DND-41 (cell line): ENCODE measurements around the gene FAM219A.

Experiments
- ATAC-seq: fragments of 200-7000 bp; cut with Tn5 transposase; 3 replicates; pipeline ENCODE4 v1.9.1; 2021; ENCODE audit warnings: low read depth; ENCODE audit not compliant: insufficient read depth
- DNase-seq: peaks from one replicate; pipeline ENCODE4 v3.0.0-alpha.2; 2020
- H2AFZ ChIP-seq: 2 replicates; pipeline ENCODE4 v1.6.0; 2012; ENCODE audit warnings: low read depth, low read length
- H3K27ac ChIP-seq: 2 replicates; pipeline ENCODE4 v1.5.1; 2012; ENCODE audit warnings: low read length, inconsistent platforms
- H3K27me3 ChIP-seq: fragments of 200-600 bp; sonication (generic); 2 replicates; pipeline ENCODE4 v1.6.0; 2012; ENCODE audit warnings: low read length, mild to moderate bottlenecking, inconsistent platforms; ENCODE audit not compliant: insufficient read depth, poor library complexity
- H3K36me3 ChIP-seq: 2 replicates; pipeline ENCODE4 v1.5.1; 2012; ENCODE audit warnings: low read length, inconsistent platforms; ENCODE audit not compliant: insufficient read depth
- H3K4me1 ChIP-seq: 2 replicates; pipeline ENCODE4 v1.5.1; 2012; ENCODE audit warnings: mild to moderate bottlenecking, low read length; ENCODE audit not compliant: insufficient read depth
- H3K4me2 ChIP-seq: 2 replicates; pipeline ENCODE4 v1.6.0; 2012; ENCODE audit warnings: mild to moderate bottlenecking, moderate library complexity, low read length, inconsistent platforms; ENCODE audit not compliant: insufficient read depth
- H3K4me3 ChIP-seq, 2 experiments: fragments of 200-600 bp in 1 of 2; shearing (Covaris generic) in 1 of 2; 2 replicates each; pipeline ENCODE4 v1.5.1; 2012 to 2016; ENCODE audit warnings: inconsistent platforms in 2 of 2, low read length in 2 of 2, mild to moderate bottlenecking in 2 of 2, low read depth in 1 of 2, moderate library complexity in 1 of 2
- H3K79me2 ChIP-seq: 2 replicates; pipeline ENCODE4 v1.6.0; 2012; ENCODE audit warnings: low read length, inconsistent platforms; ENCODE audit not compliant: insufficient read depth
- H3K9ac ChIP-seq: 2 replicates; pipeline ENCODE4 v1.6.0; 2012; ENCODE audit warnings: low read depth, mild to moderate bottlenecking, inconsistent platforms, low read length, moderate library complexity
- H3K9me3 ChIP-seq: 2 replicates; pipeline ENCODE4 v1.5.1; 2012; ENCODE audit warnings: low read length, moderate library complexity, mild to moderate bottlenecking, inconsistent platforms; ENCODE audit not compliant: insufficient read depth, severe bottlenecking
- H4K20me1 ChIP-seq: 2 replicates; pipeline ENCODE4 v1.6.0; 2012; ENCODE audit warnings: low read length; ENCODE audit not compliant: insufficient read depth
- EZH2 ChIP-seq: IDR thresholded peaks from 3 replicates; pipeline ENCODE4 v1.6.1; 2012; ENCODE audit warnings: borderline replicate concordance, low read depth, mild to moderate bottlenecking, moderate library complexity, low read length, inconsistent platforms; ENCODE audit not compliant: severe bottlenecking
- TF ChIP-seq, protein P1 (sequence below): IDR thresholded peaks from 2 replicates; pipeline ENCODE4 v1.5.1; 2012; ENCODE audit warnings: borderline replicate concordance, low read length, moderate library complexity, mild to moderate bottlenecking; ENCODE audit not compliant: poor library complexity, severe bottlenecking; ENCODE audit errors: extremely low read depth

Gene FAM219A

DNA sequence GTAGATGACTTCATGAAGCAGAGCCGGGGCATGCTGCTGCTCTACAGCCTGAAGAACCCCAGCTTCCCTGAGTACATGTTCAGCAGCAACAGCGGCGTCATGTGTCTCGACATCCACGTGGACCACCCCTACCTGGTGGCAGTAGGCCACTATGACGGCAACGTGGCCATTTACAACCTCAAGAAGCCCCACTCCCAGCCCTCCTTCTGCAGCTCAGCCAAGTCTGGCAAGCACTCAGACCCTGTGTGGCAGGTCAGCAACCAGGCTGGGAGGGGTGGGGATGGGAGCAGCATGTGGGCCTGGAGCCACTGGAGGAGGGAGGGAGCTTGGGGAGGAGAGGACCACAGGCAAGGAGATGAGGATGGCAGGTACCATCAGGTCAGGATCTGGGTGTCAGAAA, 48.3 kb upstream of the FAM219A start:
- no peaks in the 10 kb centered on the region for H3K9me3 ChIP-seq
- H3K4me2 ChIP-seq = no peak overlapping the region
- no peaks in the 10 kb centered on the region; the same call in 1 of the 2 replicates for H4K20me1 ChIP-seq
- no peaks in the 10 kb centered on the region for H3K79me2 ChIP-seq
- no peak overlapping the region for H3K9ac ChIP-seq
- no peaks in the 10 kb centered on the region for H3K4me1 ChIP-seq
- DNase-seq = no peak
- H3K36me3 ChIP-seq = no peaks in the 10 kb centered on the region
- peaks cover 2% of the 10 kb centered on the region for H3K27me3 ChIP-seq
- H3K27ac ChIP-seq = no peak overlapping the region
- ATAC-seq = no peak
- no peak overlapping the region for H2AFZ ChIP-seq
- H3K4me3 ChIP-seq = no peak overlapping the region
- TF ChIP-seq, protein P1, sequence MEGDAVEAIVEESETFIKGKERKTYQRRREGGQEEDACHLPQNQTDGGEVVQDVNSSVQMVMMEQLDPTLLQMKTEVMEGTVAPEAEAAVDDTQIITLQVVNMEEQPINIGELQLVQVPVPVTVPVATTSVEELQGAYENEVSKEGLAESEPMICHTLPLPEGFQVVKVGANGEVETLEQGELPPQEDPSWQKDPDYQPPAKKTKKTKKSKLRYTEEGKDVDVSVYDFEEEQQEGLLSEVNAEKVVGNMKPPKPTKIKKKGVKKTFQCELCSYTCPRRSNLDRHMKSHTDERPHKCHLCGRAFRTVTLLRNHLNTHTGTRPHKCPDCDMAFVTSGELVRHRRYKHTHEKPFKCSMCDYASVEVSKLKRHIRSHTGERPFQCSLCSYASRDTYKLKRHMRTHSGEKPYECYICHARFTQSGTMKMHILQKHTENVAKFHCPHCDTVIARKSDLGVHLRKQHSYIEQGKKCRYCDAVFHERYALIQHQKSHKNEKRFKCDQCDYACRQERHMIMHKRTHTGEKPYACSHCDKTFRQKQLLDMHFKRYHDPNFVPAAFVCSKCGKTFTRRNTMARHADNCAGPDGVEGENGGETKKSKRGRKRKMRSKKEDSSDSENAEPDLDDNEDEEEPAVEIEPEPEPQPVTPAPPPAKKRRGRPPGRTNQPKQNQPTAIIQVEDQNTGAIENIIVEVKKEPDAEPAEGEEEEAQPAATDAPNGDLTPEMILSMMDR = no peak

GRCh38 chr9:34505370-34506120, 47.2 kb upstream of the FAM219A start:
- Histone ChIP-seq H3K4me3 (no peak overlapping the region), H2AFZ (no peak overlapping the region), H3K79me2 (no peaks in the 10 kb centered on the region), H3K9ac (no peak overlapping the region), H4K20me1 (no peaks in the 10 kb centered on the region; the same call in 1 of the 2 replicates), H3K27me3 (peaks cover 2% of the 10 kb centered on the region), H3K36me3 (no peaks in the 10 kb centered on the region), H3K27ac (no peak overlapping the region), H3K4me1 (no peaks in the 10 kb centered on the region), H3K9me3 (no peaks in the 10 kb centered on the region), H3K4me2 (no peak overlapping the region)
- TF ChIP-seq, protein P1 = no peak
- TF ChIP-seq EZH2 = no peak
- ATAC-seq = no peak
- DNase-seq = no peak

- no peaks in the 10 kb centered on the region for H3K36me3 ChIP-seq
- H3K79me2 ChIP-seq = no peaks in the 10 kb centered on the region
- no peaks in the 10 kb centered on the region for H3K4me1 ChIP-seq
- no peak overlapping the region for H2AFZ ChIP-seq
- no peak overlapping the region for H3K4me3 ChIP-seq
- H3K27me3 ChIP-seq = peaks cover 6% of the 10 kb centered on the region
- TF ChIP-seq EZH2 = no peak
- TF ChIP-seq, protein P1 = no peak
- H3K27ac ChIP-seq = no peak overlapping the region
- no peak overlapping the region for H3K4me2 ChIP-seq
- DNase-seq (no peak), ATAC-seq (no peak)
- no peaks in the 10 kb centered on the region; the same call in 1 of the 2 replicates for H4K20me1 ChIP-seq
- H3K9ac ChIP-seq = no peak overlapping the region
- H3K9me3 ChIP-seq = no peaks in the 10 kb centered on the region
Measured at GRCh38 chr9:34503406-34503805, 45.0 kb upstream of the FAM219A start.

- no peak for DNase-seq
- no peak overlapping the region for H3K4me3 ChIP-seq
- H3K4me1 ChIP-seq = no peaks in the 10 kb centered on the region
- ATAC-seq = no peak
- H2AFZ ChIP-seq = no peak overlapping the region
- H3K79me2 ChIP-seq = no peaks in the 10 kb centered on the region
- no peak overlapping the region for H3K27ac ChIP-seq
- H3K9ac ChIP-seq = no peak overlapping the region
- H3K36me3 ChIP-seq = no peaks in the 10 kb centered on the region
- TF ChIP-seq, protein P1 = no peak
- no peak for TF ChIP-seq EZH2
- H3K9me3 ChIP-seq = no peaks in the 10 kb centered on the region
- H4K20me1 ChIP-seq = no peaks in the 10 kb centered on the region; the same call in 1 of the 2 replicates
- H3K4me2 ChIP-seq = no peak overlapping the region
- H3K27me3 ChIP-seq = peaks cover 6% of the 10 kb centered on the region
Measured at GRCh38 chr9:34502891-34503290, 44.5 kb upstream of the FAM219A start.
